Measurements from ENCODE around the gene EFCAB12. TPM values are rescaled to one million over a fixed set of nuclear protein-coding genes. Genes with fewer than 3 reads are reported as not detected.

The EFCAB12 gene
- total and polyA plus RNA-seq, 2 of the 13 experiments (the other 11 are each of a cell fraction or from before 2014, with no cell fraction given), result 0.31 to 2.4 TPM

- peaks cover 0 to 4% of the 10 kb centered on the region in 2 experiments; a peak in 2 of 5 replicates for H3K27me3 ChIP-seq (ENCODE audit: control insufficient read depth in 1 of 2, insufficient read depth in 2 of 2, low read length in 2 of 2)
- no peak for FAIRE-seq
- in situ Hi-C loops (cut with HindIII; ENCODE audit: extremely low pct_ligation_motif_present, low pct_unique_long_range_greater_than_20kb), result no loop called here
- TF ChIP-seq ZNF569 (CRISPR knock-in tag; IDR thresholded peaks at IDR 0.05; ENCODE audit: borderline replicate concordance) (no peak), AGO2 (optimal IDR thresholded peaks at IDR 0.05; ENCODE audit: low read depth, low read length) (peak; percentile 75), MIER2 (CRISPR knock-in tag; IDR thresholded peaks at IDR 0.05) (no peak), SRSF4 (IDR thresholded peaks at IDR 0.05; ENCODE audit: low read depth, low read length, poor library complexity, severe bottlenecking) (no peak), ZMAT3 (CRISPR knock-in tag; conservative IDR thresholded peaks at IDR 0.05) (no peak), MXD1 (CRISPR knock-in tag; IDR thresholded peaks at IDR 0.05) (no peak), SRF (IDR thresholded peaks at IDR 0.05; ENCODE audit: low read depth, low read length) (no peak)
- POLR2A ChIA-PET, result interaction anchor here (0.9 to 2.9 kb wide), 4 partner anchors 10 to 41 kb away, joined by 3 to 26 read pairs (median 6); partner anchors contain the start of genes IFT122 and MBD4
- H3K36me3 ChIP-seq (replicated peaks in 1 of 2; ENCODE audit: control insufficient read depth in 1 of 2, insufficient read depth in 2 of 2, low read length in 2 of 2), result peaks cover 5 to 29% of the 10 kb centered on the region in 2 experiments
- intact Hi-C loops (cut with micrococcal nuclease; ENCODE audit: unreplicated experiment), result loop anchor here (5.0 kb wide), 1 partner anchor 147 kb away; no protein-coding TSS in a partner anchor
- peaks cover 56% of the 10 kb centered on the region for H3K4me1 ChIP-seq (ENCODE audit: insufficient read depth, low read length)
- CTCF ChIA-PET (ENCODE audit: low intra/inter-chr PET ratio, low total read pairs), result no interaction called here
- WGBS (ENCODE audit: low lambda C conversion rate), result 95% methylated on average over 2 of the region's 4 CpGs
- no TSS peak for BruUV-seq (replicated peaks)
- H3K4me3 ChIP-seq (replicated peaks in 1 of 3; ENCODE audit: insufficient read depth in 1 of 3, low read depth in 2 of 3, low read length in 3 of 3), result no peak overlapping the region
- no peak overlapping the region for H2AFZ ChIP-seq (ENCODE audit: low read length)
- peaks cover 2% of the 10 kb centered on the region for H3K79me2 ChIP-seq (ENCODE audit: insufficient read depth, low read length)
- H3K27ac ChIP-seq (ENCODE audit: extremely low read length, insufficient read depth, low read length), result no peak overlapping the region
- H3K4me2 ChIP-seq (ENCODE audit: low read depth, low read length), result no peak overlapping the region
- no peak for DNase-seq (ENCODE audit: low spot score)
- H3K9me3 ChIP-seq (ENCODE audit: low read length), result no peaks in the 10 kb centered on the region
- no peak overlapping the region for H3K9ac ChIP-seq (ENCODE audit: insufficient read depth, low read depth, low read length)
- ATAC-seq, result no peak
- no peaks in the 10 kb centered on the region for H4K20me1 ChIP-seq (ENCODE audit: insufficient read depth, low read length)
Observed at GRCh38 chr3:129429602-129430001, 1.2 kb upstream of the EFCAB12 start.

- Histone ChIP-seq H3K36me3 (replicated peaks in 1 of 2; ENCODE audit: control insufficient read depth in 1 of 2, insufficient read depth in 2 of 2, low read length in 2 of 2) (peaks cover 5 to 27% of the 10 kb centered on the region in 2 experiments), H3K4me1 (ENCODE audit: insufficient read depth, low read length) (peaks cover 56% of the 10 kb centered on the region), H2AFZ (ENCODE audit: low read length) (no peak overlapping the region), H3K27me3 (ENCODE audit: control insufficient read depth in 1 of 2, insufficient read depth in 2 of 2, low read length in 2 of 2) (peaks cover 0 to 4% of the 10 kb centered on the region in 2 experiments; a peak in 2 of 5 replicates), H3K9ac (ENCODE audit: insufficient read depth, low read depth, low read length) (peak overlapping the region; percentile 52), H4K20me1 (ENCODE audit: insufficient read depth, low read length) (no peaks in the 10 kb centered on the region), H3K4me3 (replicated peaks in 1 of 3; ENCODE audit: insufficient read depth in 1 of 3, low read depth in 2 of 3, low read length in 3 of 3) (peak overlapping the region in 2 of 3 experiments; percentile 56 to 75; a peak in 3 of 6 replicates), H3K27ac (ENCODE audit: extremely low read length, insufficient read depth, low read length) (peak overlapping the region; percentile 41), H3K9me3 (ENCODE audit: low read length) (no peaks in the 10 kb centered on the region), H3K79me2 (ENCODE audit: insufficient read depth, low read length) (peaks cover 2% of the 10 kb centered on the region), H3K4me2 (ENCODE audit: low read depth, low read length) (peak overlapping the region; percentile 95)
- in situ Hi-C loops (cut with HindIII; ENCODE audit: extremely low pct_ligation_motif_present, low pct_unique_long_range_greater_than_20kb), result no loop called here
- BruUV-seq (replicated peaks), result no TSS peak
- ChIA-PET CTCF (ENCODE audit: low intra/inter-chr PET ratio, low total read pairs) (no interaction called here), POLR2A (interaction anchor here (0.9 to 2.9 kb wide), 5 partner anchors 10 to 40 kb away, joined by 3 to 26 read pairs (median 6); partner anchors contain the start of genes IFT122 and MBD4)
- DNase-seq (ENCODE audit: low spot score), result no peak
- no peak for ATAC-seq
- no peak for TF ChIP-seq ZNF143 (CRISPR knock-in tag; IDR thresholded peaks at IDR 0.05)
- peak; percentile 9; the same call in 1 of the 2 replicates for TF ChIP-seq ZNF124 (CRISPR knock-in tag; IDR thresholded peaks at IDR 0.05)
- FAIRE-seq, result peak; percentile 36
- intact Hi-C loops (cut with micrococcal nuclease; ENCODE audit: unreplicated experiment), result loop anchor here (5.0 kb wide), 1 partner anchor 147 kb away; no protein-coding TSS in a partner anchor
- WGBS (ENCODE audit: low lambda C conversion rate), result 95% methylated on average over 3 of the region's 3 CpGs
Observed at GRCh38 chr3:129429080-129429451, 630 bp upstream of the EFCAB12 start.

Data from HepG2 (cell line).